Measurements from ENCODE around the gene SLC37A1. TPM values are rescaled to one million over a fixed set of nuclear protein-coding genes. Genes with fewer than 3 reads are reported as not detected.

Gene SLC37A1
- total RNA-seq, 1 experiment from 2014 or later = 15.0 TPM

GRCh38 chr21:42538479-42539275, 25.0 kb downstream of the SLC37A1 start:
- no peak for TF ChIP-seq ZNF274 (IDR thresholded peaks at IDR 0.05; ENCODE audit: low read depth, low read length)
- TF ChIP-seq RAD21 (IDR thresholded peaks at IDR 0.05; ENCODE audit: low read depth) = no peak
- TF ChIP-seq EZH2 (IDR thresholded peaks at IDR 0.05) = no peak
- TF ChIP-seq TCF7L2 (IDR thresholded peaks at IDR 0.05; ENCODE audit: borderline replicate concordance, extremely low read depth, insufficient read depth, insufficient read length) = no peak
- no peak for TF ChIP-seq ELF1 (IDR thresholded peaks at IDR 0.05; ENCODE audit: borderline replicate concordance, low read depth)
- TF ChIP-seq CBX3 (IDR thresholded peaks at IDR 0.05; ENCODE audit: low read depth) = no peak
- no peak for TF ChIP-seq EGR1 (IDR thresholded peaks at IDR 0.05; ENCODE audit: low read depth)
- TF ChIP-seq FOSL1 (IDR thresholded peaks at IDR 0.05; ENCODE audit: low read depth) = no peak
- TF ChIP-seq YY1 (IDR thresholded peaks at IDR 0.05; ENCODE audit: extremely low read depth, insufficient replicate concordance, low read depth, low read length) = no peak
- TF ChIP-seq SIN3A (IDR thresholded peaks at IDR 0.05; ENCODE audit: low read depth) = no peak
- no peak for TF ChIP-seq SP1 (IDR thresholded peaks at IDR 0.05; ENCODE audit: low read depth)
- TF ChIP-seq JUND (IDR thresholded peaks at IDR 0.05) = no peak
- TF ChIP-seq EZH2phosphoT487 (IDR thresholded peaks at IDR 0.05; ENCODE audit: borderline replicate concordance) = no peak
- TF ChIP-seq POLR2A (IDR thresholded peaks at IDR 0.05; ENCODE audit: borderline replicate concordance, extremely low read depth, insufficient read depth, insufficient read length) = no peak
- TF ChIP-seq ZFX (IDR thresholded peaks at IDR 0.05) = no peak
- no peak for TF ChIP-seq ATF3 (IDR thresholded peaks at IDR 0.05)
- ChIA-PET CTCF (interaction anchor here (3.4 kb wide), 1 partner anchor 71 kb away, joined by 10 read pairs; no protein-coding TSS in a partner anchor), RAD21 (ENCODE audit: low non-redundant PET in 1 of 2, low total read pairs in 2 of 2, uncharacterized antibody in 2 of 2, unreplicated experiment in 2 of 2) (no interaction called here), POLR2A (no interaction called here)
- Histone ChIP-seq H2AFZ (ENCODE audit: low read depth, low read length, poor library complexity, severe bottlenecking) (no peak overlapping the region), H3K9me3 (ENCODE audit: control insufficient read depth in 1 of 2, insufficient read depth in 1 of 2, low read depth in 1 of 2, low read length in 2 of 2) (no peaks in the 10 kb centered on the region), H3K4me3 (replicated peaks in 1 of 2; ENCODE audit: low read depth in 1 of 2, low read length in 2 of 2) (no peak overlapping the region), H3K9ac (ENCODE audit: low read length) (no peak overlapping the region), H3K79me2 (ENCODE audit: insufficient read depth, low read length) (no peaks in the 10 kb centered on the region), H3K27me3 (ENCODE audit: insufficient read depth, low read length) (no peaks in the 10 kb centered on the region), H3K4me2 (ENCODE audit: low read length) (no peak overlapping the region), H4K20me1 (ENCODE audit: insufficient read depth) (no peaks in the 10 kb centered on the region), H3K36me3 (ENCODE audit: control insufficient read depth in 1 of 2, insufficient read depth in 2 of 2, low read length in 2 of 2) (0 out of 4 replicates have a peak, but pooled peaks cover 0 to 6% of the 10 kb centered on the region in 2 experiments), H3K27ac (ENCODE audit: low read depth, low read length) (no peak overlapping the region), H3K9me2 (ENCODE audit: insufficient read depth) (no peaks in the 10 kb centered on the region), H3K4me1 (ENCODE audit: control insufficient read depth in 1 of 2, insufficient read depth in 2 of 2, low read length in 2 of 2) (no peaks in the 10 kb centered on the region)
- DNase-seq (ENCODE audit: low read depth, low spot score) (no peak), ATAC-seq (no peak)
- intact Hi-C loops (cut with micrococcal nuclease) = loop anchor here (5.0 to 10.0 kb wide), 3 partner anchors 86 to 384 kb away; no protein-coding TSS in a partner anchor
- no TSS peak for BruUV-seq (replicated peaks)

All from HCT116 (cell line).